Mesenchymal stem cell (in vitro differentiated cells and primary cell): ENCODE data around the gene SLIT3.

Experiments
- DNase-seq: peaks from one replicate; pipeline ENCODE4 v3.0.0-alpha.2; 2013
- H2AFZ ChIP-seq: one replicate; pipeline ENCODE4 v1.6.1; 2013; ENCODE audit warnings: low read depth, mild to moderate bottlenecking, control low read depth, inconsistent platforms, low read length, moderate library complexity
- H2AK5ac ChIP-seq: 2 replicates; pipeline ENCODE4 v1.6.1; 2013; ENCODE audit warnings: low read length, moderate library complexity, mild to moderate bottlenecking, inconsistent platforms; ENCODE audit not compliant: severe bottlenecking
- H2BK120ac ChIP-seq: one replicate; pipeline ENCODE4 v1.6.1; 2013; ENCODE audit warnings: low read depth, mild to moderate bottlenecking, inconsistent platforms, low read length, moderate library complexity
- H2BK12ac ChIP-seq, 2 experiments: one replicate each; pipeline ENCODE4 v1.6.1; 2013; ENCODE audit warnings: inconsistent platforms in 2 of 2, low read length in 2 of 2, mild to moderate bottlenecking in 2 of 2, moderate library complexity in 2 of 2, control low read depth in 1 of 2
- H2BK15ac ChIP-seq: one replicate; pipeline ENCODE4 v1.6.1; 2013; ENCODE audit warnings: mild to moderate bottlenecking, low read depth, inconsistent platforms; ENCODE audit not compliant: poor library complexity, severe bottlenecking
- H2BK5ac ChIP-seq: 2 replicates; pipeline ENCODE4 v1.6.1; 2013; ENCODE audit warnings: low read depth, mild to moderate bottlenecking, low read length, control low read depth, inconsistent platforms; ENCODE audit not compliant: poor library complexity, severe bottlenecking
- H3K14ac ChIP-seq, 2 experiments: one replicate each; pipeline ENCODE4 v1.6.1; 2013; ENCODE audit warnings: inconsistent platforms in 2 of 2, low read length in 2 of 2, control low read depth in 1 of 2, mild to moderate bottlenecking in 1 of 2, moderate library complexity in 1 of 2
- H3K18ac ChIP-seq, 2 experiments: one replicate each; pipeline ENCODE4 v1.6.1; 2013; ENCODE audit warnings: inconsistent platforms in 2 of 2, low read length in 2 of 2, control low read depth in 1 of 2, low read depth in 1 of 2, mild to moderate bottlenecking in 1 of 2
- H3K23ac ChIP-seq, 2 experiments: one replicate each; pipeline ENCODE4 v1.6.1; 2013; ENCODE audit warnings: inconsistent platforms in 2 of 2, low read length in 2 of 2, mild to moderate bottlenecking in 2 of 2, moderate library complexity in 2 of 2, control low read depth in 1 of 2
- H3K27ac ChIP-seq: 2 replicates; pipeline ENCODE4 v1.5.1; 2013; ENCODE audit warnings: mild to moderate bottlenecking, moderate library complexity, low read length, control low read depth, inconsistent platforms; ENCODE audit not compliant: poor library complexity, severe bottlenecking
- H3K27me3 ChIP-seq, 2 experiments: 2 replicates each; pipeline versions ENCODE4 v1.6.1 to v1.7.0; 2013; ENCODE audit warnings: low read length in 2 of 2, mild to moderate bottlenecking in 2 of 2, moderate library complexity in 2 of 2, control low read depth in 1 of 2, inconsistent platforms in 1 of 2; ENCODE audit not compliant: control insufficient read depth in 1 of 2, insufficient read depth in 1 of 2
- H3K36me3 ChIP-seq, 2 experiments: 2 replicates each; pipeline versions ENCODE4 v1.6.1 to v1.7.0; 2013; ENCODE audit warnings: low read length in 2 of 2, control low read depth in 1 of 2, inconsistent platforms in 1 of 2, low read depth in 1 of 2, mild to moderate bottlenecking in 1 of 2; ENCODE audit not compliant: insufficient read depth in 2 of 2, control insufficient read depth in 1 of 2
- H3K4ac ChIP-seq, 2 experiments: one replicate each; pipeline ENCODE4 v1.6.1; 2013; ENCODE audit warnings: inconsistent platforms in 2 of 2, low read length in 2 of 2, mild to moderate bottlenecking in 2 of 2, moderate library complexity in 2 of 2, control low read depth in 1 of 2, low read depth in 1 of 2
- H3K4me1 ChIP-seq: 2 replicates; pipeline ENCODE4 v1.6.1; 2013; ENCODE audit warnings: low read depth, low read length, control low read depth; ENCODE audit not compliant: control insufficient read depth, insufficient read depth
- H3K4me2 ChIP-seq: 2 replicates; pipeline ENCODE4 v1.6.1; 2013; ENCODE audit warnings: low read length, mild to moderate bottlenecking, inconsistent platforms; ENCODE audit not compliant: poor library complexity, severe bottlenecking
- H3K4me3 ChIP-seq, 2 experiments: 2 replicates each; pipeline versions ENCODE4 v1.5.1 to v1.7.0; 2013; ENCODE audit warnings: low read length in 2 of 2, mild to moderate bottlenecking in 2 of 2, control low read depth in 1 of 2, low read depth in 1 of 2; ENCODE audit not compliant: insufficient read depth in 1 of 2
- H3K79me1 ChIP-seq: replicated peaks from 2 replicates; pipeline ENCODE4 v1.6.1; 2013; ENCODE audit warnings: mild to moderate bottlenecking, control low read depth, low read length, inconsistent platforms; ENCODE audit not compliant: poor library complexity, severe bottlenecking
- H3K9ac ChIP-seq: 2 replicates; pipeline ENCODE4 v1.7.0; 2013; ENCODE audit warnings: mild to moderate bottlenecking, low read length, moderate library complexity
- H3K9me3 ChIP-seq: 2 replicates; pipeline ENCODE4 v1.7.0; 2013; ENCODE audit warnings: mild to moderate bottlenecking, low read length; ENCODE audit not compliant: control insufficient read depth
- H4K8ac ChIP-seq: one replicate; pipeline ENCODE4 v1.6.1; 2013; ENCODE audit warnings: inconsistent platforms, mild to moderate bottlenecking, low read length, moderate library complexity
- H4K91ac ChIP-seq: one replicate; pipeline ENCODE4 v1.6.1; 2013; ENCODE audit warnings: mild to moderate bottlenecking, low read length, inconsistent platforms
- WGBS: methylation state at CpG from one replicate; pipeline ENCODE4 v1.1.7; 2013; ENCODE audit warnings: mixed read lengths; 5-methylcytosine and 5-hydroxymethylcytosine counted together

The SLIT3 gene

GRCh38 chr5:169343766-169344165 is 42.8 kb upstream of the SLIT3 start:
- no peak overlapping the region for H3K9ac ChIP-seq

GRCh38 chr5:169341556-169341955 is 40.6 kb upstream of the SLIT3 start:
- Histone ChIP-seq H3K9ac (no peak overlapping the region), H3K27me3 (peaks cover 0 to 18% of the 10 kb centered on the region in 2 experiments), H3K18ac (no peak overlapping the region), H3K14ac (no peak overlapping the region), H2BK15ac (no peak overlapping the region), H2AK5ac (no peak overlapping the region), H4K8ac (no peak overlapping the region), H4K91ac (no peak overlapping the region), H3K23ac (no peak overlapping the region), H3K9me3 (no peaks in the 10 kb centered on the region), H3K27ac (no peak overlapping the region), H2BK120ac (no peak overlapping the region), H2BK12ac (no peak overlapping the region), H2AFZ (no peak overlapping the region), H3K79me1 (no peaks in the 10 kb centered on the region), H3K4ac (no peak overlapping the region), H3K4me1 (no peaks in the 10 kb centered on the region), H3K4me3 (no peak overlapping the region), H2BK5ac (no peak overlapping the region), H3K4me2 (no peak overlapping the region), H3K36me3 (no peaks in the 10 kb centered on the region)
- DNase-seq, result no peak

More at GRCh38 chr5:169343766-169344165, 42.8 kb upstream of the SLIT3 start:
- H2AK5ac ChIP-seq, result no peak overlapping the region
- no peaks in the 10 kb centered on the region for H3K36me3 ChIP-seq
- no peak overlapping the region for H3K18ac ChIP-seq
- H3K79me1 ChIP-seq, result no peaks in the 10 kb centered on the region
- H2BK12ac ChIP-seq, result no peak overlapping the region
- no peak overlapping the region for H3K14ac ChIP-seq
- H4K8ac ChIP-seq, result no peak overlapping the region
- no peak overlapping the region for H4K91ac ChIP-seq
- no peak overlapping the region for H2AFZ ChIP-seq
- no peak overlapping the region for H3K27ac ChIP-seq
- H2BK5ac ChIP-seq, result no peak overlapping the region
- peaks cover 0 to 15% of the 10 kb centered on the region in 2 experiments for H3K27me3 ChIP-seq
- H3K9me3 ChIP-seq, result no peaks in the 10 kb centered on the region
- H3K4me1 ChIP-seq, result no peaks in the 10 kb centered on the region
- H2BK120ac ChIP-seq, result no peak overlapping the region
- H3K4me3 ChIP-seq, result no peak overlapping the region
- no peak overlapping the region for H3K4me2 ChIP-seq
- no peak overlapping the region for H3K4ac ChIP-seq
- no peak overlapping the region for H2BK15ac ChIP-seq
- no peak for DNase-seq
- H3K23ac ChIP-seq, result no peak overlapping the region

DNA sequence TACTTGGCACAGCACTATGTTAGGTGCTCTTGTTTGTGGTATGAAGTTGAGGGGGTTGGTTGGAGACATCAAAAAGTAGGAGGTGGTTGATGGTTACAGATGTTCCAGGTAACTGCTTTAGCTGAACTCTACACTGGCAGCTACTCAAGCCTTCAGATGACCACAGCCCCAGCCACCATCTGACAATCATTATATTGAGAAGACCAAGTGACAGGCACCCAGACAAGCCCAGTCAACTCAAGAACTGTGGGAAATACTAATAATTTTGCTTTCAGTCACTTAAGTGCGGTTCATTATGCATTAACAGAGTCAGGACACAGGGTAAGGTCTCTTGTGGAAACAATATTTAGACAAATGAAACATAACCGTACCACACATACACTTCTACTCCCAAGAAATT is 38.9 kb upstream of the SLIT3 start:
- Histone ChIP-seq H4K8ac (no peak overlapping the region), H3K9ac (no peak overlapping the region), H3K79me1 (no peaks in the 10 kb centered on the region), H3K36me3 (no peaks in the 10 kb centered on the region), H3K14ac (no peak overlapping the region), H3K23ac (no peak overlapping the region), H2AK5ac (no peak overlapping the region), H4K91ac (no peak overlapping the region), H3K27ac (no peak overlapping the region), H3K4me2 (no peak overlapping the region), H3K4me1 (no peaks in the 10 kb centered on the region), H3K9me3 (no peaks in the 10 kb centered on the region), H2BK15ac (no peak overlapping the region), H2BK5ac (no peak overlapping the region), H3K18ac (no peak overlapping the region), H2BK12ac (no peak overlapping the region), H3K4ac (no peak overlapping the region), H3K4me3 (no peak overlapping the region), H3K27me3 (peaks cover 0 to 19% of the 10 kb centered on the region in 2 experiments), H2BK120ac (no peak overlapping the region), H2AFZ (no peak overlapping the region)
- no peak for DNase-seq
- 81% methylated on average over 2 of the region's 2 CpGs for WGBS

DNA sequence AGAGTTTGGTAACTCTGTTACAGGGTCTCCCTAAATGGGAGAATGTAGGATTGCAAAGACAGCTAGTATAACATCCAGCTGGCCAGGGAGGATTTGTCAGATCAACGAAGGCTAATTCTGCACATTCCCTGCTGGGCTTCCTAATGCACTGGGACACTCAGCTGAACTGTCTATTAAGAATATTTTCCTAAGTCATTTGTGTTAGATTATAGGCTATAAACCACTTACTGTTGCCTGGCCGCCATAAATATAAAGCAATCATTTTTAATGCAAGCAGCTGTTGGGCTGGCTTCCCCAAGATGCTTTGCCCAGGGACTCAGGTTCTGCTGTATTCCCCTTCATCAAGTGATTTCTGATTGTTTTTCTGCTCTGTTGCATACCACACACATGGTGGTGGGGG is 35.3 kb upstream of the SLIT3 start:
- Histone ChIP-seq H3K4me3 (no peak overlapping the region), H2BK5ac (no peak overlapping the region), H3K4ac (no peak overlapping the region), H3K18ac (no peak overlapping the region), H3K36me3 (no peaks in the 10 kb centered on the region), H3K4me1 (no peaks in the 10 kb centered on the region), H2AK5ac (no peak overlapping the region), H3K27me3 (peaks cover 0 to 12% of the 10 kb centered on the region in 2 experiments), H4K8ac (no peak overlapping the region), H2BK120ac (no peak overlapping the region), H2BK15ac (no peak overlapping the region), H3K14ac (no peak overlapping the region), H4K91ac (no peak overlapping the region), H2BK12ac (no peak overlapping the region), H3K27ac (no peak overlapping the region), H3K9me3 (no peaks in the 10 kb centered on the region), H3K4me2 (no peak overlapping the region), H2AFZ (no peak overlapping the region), H3K9ac (no peak overlapping the region), H3K23ac (no peak overlapping the region), H3K79me1 (no peaks in the 10 kb centered on the region)
- 88% methylated on average over 2 of the region's 2 CpGs for WGBS
- no peak for DNase-seq
